Islet precursor cell (in vitro differentiated cells): ENCODE data around the gene ZDHHC14.

Experiments
- DNase-seq: peaks from one replicate; pipeline ENCODE4 v3.0.0-alpha.2; 2018

Gene ZDHHC14

DNA sequence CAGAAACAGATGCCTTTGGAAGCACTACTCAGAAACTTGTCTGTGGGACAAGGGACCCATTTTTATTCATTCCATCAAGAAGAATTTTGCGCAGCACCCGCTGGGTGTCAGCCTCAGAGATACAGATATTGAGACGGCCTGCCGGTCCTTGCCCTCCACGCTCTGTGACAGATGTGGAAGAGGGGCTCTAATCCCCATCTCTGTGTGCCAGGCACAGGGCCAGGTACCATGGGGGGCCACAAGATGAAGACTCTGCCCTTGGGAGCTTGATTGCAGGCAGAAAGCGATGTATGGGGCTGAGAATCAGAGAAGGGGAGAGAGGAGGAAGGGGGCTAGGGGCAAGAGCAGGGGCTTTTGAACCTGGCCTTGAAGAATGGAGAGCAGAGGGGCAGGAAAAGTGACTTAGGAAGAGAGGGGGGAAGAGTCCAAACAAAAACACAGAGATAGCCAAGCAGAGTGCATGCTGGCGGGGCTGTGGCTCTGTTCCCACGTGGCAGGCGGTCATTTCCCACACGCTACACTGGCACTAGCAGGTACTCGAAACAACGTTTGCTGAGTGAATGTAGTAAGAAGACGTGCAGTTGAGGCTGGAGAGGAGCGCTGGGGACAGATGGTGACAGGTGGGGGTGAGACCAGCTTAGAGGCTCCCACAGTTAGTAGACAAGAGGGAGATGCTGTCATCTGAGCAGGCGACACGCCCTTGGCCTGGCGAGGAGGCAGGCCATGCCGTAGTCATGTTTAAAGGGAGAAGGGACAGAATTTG lies 271.8 kb downstream of the ZDHHC14 start:
- peak; percentile 33 for DNase-seq

DNA sequence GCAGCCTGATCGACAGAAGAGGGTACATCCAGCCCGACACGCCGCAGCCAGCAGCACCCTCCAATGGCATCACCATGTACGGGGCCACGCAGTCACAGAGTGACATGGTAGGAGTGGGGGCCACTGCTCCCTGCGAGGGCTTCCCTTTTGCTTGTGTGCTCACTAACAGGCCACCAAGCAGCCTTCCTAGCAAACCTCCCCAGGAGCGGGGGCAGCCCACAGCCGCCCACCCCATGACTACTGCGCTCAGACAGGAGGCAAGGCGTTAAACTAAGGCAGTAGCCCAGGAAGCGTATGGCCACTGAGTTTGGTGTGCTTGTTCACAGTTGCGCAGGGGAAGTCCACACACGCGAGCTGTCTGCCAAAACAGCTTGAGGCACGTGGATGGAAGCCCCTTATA lies 272.5 kb downstream of the ZDHHC14 start:
- peak; percentile 48 for DNase-seq

- no peak for DNase-seq
Observed at GRCh38 chr6:157655139-157655538, 274.1 kb downstream of the ZDHHC14 start.

DNA sequence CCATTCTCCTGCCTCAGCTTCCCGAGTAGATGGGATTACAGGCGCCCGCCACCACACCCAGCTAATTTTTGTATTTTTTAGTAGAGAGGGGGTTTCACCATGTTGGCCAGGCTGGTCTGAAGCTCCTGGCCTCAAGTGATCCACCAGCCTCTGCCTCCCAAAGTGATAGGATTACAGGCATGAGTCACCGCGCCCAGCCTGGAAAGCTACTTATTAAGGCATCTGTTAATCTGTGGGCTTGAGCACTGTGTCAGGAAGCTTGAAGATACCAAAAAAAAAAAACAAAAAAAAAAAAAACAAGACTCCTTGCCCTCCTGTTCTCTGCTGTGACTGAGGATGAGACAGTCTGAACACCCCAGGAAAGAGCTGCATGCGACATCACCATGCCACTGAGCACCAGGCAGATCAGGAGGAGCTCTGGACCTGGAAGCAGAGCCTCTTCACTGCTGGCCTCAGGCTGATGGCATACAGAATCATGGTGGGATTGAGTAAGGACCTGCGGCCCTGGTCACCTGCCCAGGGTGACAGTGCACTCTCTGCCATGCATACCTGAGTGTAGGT lies 275.5 kb downstream of the ZDHHC14 start:
- DNase-seq, result peak; percentile 80

GRCh38 chr6:157657754-157658153 lies 276.8 kb downstream of the ZDHHC14 start:
- DNase-seq, result no peak

- peak; percentile 29 for DNase-seq
Observed at GRCh38 chr6:157658301-157658700, 277.3 kb downstream of the ZDHHC14 start.

DNA sequence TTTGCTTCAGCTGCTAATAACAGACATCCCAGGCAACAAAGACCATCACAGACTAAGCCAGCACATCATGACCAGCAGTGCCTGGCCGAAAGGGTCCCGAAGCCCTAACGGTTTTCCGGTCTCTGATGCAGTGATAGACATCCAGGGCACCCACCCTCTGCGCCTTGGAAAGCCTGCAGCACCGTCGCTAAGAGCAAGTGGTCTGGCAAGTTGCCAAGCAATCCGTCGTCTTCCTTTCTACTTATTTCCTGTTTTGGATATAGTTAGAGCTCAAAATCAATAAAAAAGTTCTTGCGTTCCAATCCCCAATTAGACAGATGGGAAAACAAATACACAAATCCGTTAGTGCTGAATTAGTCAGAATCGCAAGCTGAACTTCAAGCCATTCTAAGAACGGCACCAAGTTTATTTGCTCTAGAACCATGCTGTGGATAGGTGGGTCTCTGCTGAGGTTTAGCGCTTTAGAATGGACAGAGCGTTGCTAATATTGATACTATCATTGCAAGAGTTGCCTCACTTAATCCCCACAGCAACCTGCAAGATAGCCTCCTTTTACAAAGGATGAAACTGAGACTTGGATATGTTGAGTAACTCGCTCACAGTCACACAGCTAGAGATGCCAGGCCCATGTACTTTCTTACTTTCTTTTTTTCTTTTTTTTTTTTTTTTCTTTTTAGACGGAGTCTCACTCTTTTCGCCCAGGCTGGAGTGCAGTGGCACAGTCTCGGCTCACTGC lies 278.7 kb downstream of the ZDHHC14 start:
- DNase-seq, result peak; percentile 35

DNA sequence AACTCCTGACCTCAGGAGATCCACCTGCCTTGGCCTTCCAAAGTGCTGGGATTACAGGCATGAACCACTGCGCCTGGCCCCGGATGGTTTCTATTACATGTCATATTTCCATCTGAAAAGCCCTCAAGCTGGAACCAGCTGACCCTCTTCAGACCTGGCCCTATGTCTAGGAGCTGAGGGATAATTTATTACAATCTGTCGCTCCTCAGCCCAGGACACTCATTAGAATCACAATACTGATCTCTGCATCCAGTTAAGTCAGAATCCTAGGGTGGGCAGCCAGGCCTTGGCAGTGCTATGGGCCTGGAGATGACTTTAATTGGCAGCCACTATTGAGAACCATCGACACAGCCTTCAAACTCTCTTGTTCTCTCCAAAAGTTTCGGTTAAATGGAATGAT lies 279.4 kb downstream of the ZDHHC14 start:
- no peak for DNase-seq

DNA sequence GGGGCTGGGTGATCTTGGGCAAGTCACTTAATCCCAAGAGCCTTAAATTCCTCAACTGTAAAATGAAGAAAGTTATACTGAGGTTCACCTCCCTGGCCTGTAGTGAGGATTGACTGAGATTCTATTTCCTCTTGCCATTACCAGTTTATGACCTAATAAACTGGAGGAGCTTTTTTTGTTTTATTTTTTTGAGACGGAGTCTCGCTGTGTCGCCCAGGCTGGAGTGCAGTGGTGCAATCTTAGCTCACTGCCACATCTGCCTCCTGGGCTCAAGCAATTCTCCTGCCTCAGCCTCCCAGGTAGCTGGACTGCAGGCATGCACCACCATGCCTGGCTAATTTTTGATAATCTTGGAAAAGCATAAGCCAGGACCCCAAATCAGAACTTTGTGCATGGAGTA lies 280.7 kb downstream of the ZDHHC14 start:
- DNase-seq, result no peak

DNA sequence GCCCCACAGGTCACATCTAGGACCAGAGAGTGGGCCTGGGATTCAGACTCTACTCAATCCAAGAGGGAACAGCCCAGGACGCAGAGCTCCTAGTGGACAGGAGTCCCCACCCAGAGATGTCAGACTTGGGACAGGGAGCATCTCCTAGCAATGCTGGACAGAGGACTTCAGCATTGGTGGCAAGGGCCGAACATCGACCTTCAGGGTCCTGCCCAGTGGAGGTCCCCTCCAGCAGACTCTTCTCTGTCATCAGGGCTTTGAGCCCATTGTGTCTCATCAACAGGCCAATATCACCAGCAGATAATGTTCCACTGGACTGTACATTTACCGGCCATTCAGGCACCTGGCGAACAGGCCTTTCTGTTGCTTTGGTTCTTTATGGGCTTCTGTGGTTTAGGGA lies 282.3 kb downstream of the ZDHHC14 start:
- DNase-seq, result no peak

DNA sequence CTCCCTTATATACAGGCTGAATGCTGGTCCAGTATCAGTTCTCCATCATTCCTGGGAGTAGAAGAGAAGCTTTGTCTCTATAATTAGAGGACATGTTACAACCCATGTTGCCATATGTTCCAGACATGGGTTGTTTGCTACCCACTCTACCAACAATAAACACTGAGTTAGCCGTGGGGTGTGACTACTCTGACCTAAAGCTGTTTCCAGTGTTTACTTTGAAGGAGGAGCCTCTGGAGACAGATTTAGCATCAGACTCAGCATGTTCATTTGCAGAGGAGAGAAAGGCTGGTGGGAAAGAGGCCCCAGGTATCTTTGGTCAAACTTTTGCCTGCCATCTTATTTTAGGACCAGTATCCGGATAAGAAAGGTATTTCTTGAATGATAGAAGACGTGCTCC lies 284.2 kb downstream of the ZDHHC14 start:
- DNase-seq, result no peak

DNA sequence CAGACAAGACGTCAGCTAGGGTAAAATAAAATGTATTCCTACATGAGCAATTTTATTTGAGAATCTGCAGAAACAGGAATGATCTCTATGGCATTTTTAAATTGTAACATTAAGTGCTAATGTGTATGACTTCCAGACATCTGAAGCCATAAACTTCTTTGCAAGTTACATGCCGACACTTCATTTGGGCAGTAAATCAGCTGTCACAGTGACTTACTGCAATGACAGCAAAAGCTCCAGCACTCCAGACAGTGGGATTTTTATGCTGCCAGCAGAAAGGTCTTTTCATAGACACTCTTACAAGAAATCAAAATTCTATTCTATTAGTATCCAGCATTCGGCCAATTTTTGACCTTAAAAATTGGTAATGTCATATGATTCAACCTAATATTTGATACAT lies 285.7 kb downstream of the ZDHHC14 start:
- DNase-seq, result no peak

GRCh38 chr6:157667211-157668008 lies 286.4 kb downstream of the ZDHHC14 start:
- DNase-seq, result no peak

GRCh38 chr6:157668009-157668401 lies 287.0 kb downstream of the ZDHHC14 start:
- no peak for DNase-seq

DNA sequence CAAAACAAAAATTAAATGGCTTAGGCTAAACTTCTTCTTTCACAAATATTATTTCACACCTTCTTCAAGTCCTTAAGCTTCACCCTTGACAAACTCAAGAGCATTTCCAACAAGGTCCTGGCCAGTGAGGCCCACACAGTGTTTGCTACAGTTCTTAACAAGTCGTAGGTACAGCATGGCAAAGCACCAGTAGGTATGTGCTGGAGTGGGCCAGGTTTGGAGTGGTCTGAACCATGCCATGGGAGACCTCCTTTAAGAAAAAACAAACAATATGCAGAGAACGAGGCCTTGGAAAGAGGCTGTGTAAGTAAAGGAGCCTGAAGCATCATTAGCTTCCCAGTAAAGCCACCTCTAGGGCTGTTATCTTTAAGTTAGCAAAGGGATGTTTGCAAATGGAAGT lies 287.7 kb downstream of the ZDHHC14 start:
- no peak for DNase-seq

DNA sequence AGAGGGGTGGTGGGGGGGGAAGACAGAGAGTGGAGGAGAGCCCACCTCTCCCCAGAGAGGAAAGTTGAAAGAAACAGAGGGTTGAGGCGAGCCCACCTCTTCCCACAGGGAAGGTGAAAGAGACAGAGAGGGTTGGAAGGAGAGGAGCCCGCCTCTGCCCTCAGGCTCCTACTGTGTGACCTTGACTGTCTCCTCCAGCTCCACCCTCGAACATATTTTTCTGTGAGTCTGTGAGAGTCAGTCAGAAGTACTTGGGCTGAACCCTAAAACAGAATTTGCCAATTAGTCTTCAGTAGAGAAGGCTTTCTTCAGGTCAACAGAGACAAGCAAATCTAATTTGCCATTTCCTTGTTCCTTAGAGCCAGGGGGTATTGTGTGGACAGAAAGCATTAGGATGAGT lies 288.3 kb downstream of the ZDHHC14 start:
- no peak for DNase-seq

DNA sequence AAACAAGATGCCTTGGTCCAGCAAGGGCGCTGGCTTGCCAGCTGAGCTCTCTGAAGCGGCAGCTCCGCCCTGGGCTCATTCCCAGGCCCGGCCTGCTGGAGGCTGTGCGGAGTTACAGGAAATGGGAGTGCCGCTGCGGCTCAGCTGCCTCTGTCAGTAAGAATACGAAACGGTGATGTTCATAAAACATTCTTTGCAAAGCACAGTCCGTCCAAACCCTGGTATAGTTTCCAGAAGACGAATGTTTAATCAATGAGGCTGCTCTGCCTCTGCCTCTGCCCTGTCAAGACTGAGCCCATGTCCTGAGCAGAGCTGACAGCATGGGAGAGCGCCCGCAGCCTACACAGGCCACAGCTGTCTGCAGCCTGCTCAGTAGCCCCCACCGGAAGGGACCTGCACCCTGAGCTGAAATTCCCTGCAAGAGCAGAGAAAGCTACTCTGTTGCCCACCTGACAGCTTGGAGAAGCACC lies 288.8 kb downstream of the ZDHHC14 start:
- DNase-seq, result peak; percentile 86

DNA sequence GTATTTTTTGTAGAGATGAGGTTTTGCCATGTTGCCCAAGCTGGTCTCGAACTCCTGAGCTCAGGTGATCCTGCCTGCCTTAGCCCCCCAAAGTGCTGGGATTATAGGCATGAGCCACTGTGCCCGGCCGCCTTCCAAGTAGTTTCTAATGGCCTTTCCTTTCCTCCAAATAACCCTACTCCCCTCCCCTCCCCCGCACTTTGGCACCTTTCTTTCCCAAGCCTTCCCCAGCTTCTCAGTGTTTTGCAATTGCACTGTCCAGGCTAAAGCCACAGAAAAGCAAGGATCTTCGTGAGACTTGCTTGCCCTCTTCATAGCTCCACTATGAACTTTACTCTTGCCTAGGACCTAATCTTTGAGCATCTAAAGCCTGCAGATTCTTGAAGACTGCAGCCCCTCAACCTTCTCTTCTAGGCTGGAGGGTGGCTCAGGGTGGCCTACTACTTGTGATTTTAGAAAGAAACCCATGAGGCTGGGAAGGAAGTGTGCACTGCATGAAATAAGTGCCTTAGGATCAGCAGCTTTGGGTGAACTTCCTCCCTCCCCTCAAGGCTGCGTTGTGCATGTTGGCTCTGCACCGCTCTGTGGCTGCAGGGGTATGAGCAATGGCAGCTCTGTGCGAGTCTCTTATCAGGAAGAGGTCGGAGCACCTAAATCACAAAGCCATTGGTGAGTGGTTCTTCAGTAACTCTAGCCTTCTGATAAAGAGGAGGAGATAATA lies 289.6 kb downstream of the ZDHHC14 start:
- no peak for DNase-seq

GRCh38 chr6:157672726-157673412 lies 291.9 kb downstream of the ZDHHC14 start:
- no peak for DNase-seq

- DNase-seq, result no peak
Observed at GRCh38 chr6:157673596-157673995, 292.6 kb downstream of the ZDHHC14 start.

DNA sequence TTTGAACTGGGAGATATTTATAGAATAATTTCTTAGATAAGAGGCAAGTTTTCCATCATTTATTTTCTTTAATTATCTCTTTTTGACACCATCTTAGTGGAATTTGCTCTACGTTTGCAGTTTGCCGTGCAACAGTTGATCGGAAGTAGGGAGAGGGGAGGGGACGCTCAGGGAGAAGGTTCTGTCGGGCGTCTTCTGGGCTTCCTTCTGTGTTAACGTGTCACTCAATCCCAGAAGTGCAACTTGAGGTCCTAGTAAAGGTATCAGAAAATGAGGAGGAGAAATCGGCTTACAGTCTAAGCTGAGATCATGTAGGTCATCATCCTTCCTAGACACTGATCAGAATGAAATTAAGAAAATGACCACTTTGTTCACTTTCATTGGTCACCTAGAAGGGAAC lies 293.1 kb downstream of the ZDHHC14 start:
- no peak for DNase-seq

- no peak for DNase-seq
Observed at GRCh38 chr6:157675831-157676230, 294.8 kb downstream of the ZDHHC14 start.
